GM13977 (cell line): ENCODE measurements around the gene DRGX.

Experiments
- DNase-seq: peaks from one replicate; pipeline ENCODE4 v3.0.0; 2012; ENCODE audit warnings: low spot score
- in situ Hi-C: fragments of 300-500 bp; cut with MboI; formaldehyde crosslinking; loops from one replicate; pipeline ENCODE4 v1.12.0; 2022; ENCODE audit warnings: low sequenced_read_pairs, low pct_unique_long_range_greater_than_20kb, mixed read lengths, inconsistent platforms; ENCODE audit not compliant: unreplicated experiment
- TF ChIP-seq, protein P1 (sequence below): IDR thresholded peaks from 2 replicates; pipeline ENCODE4 v1.5.1; 2012; ENCODE audit warnings: mild to moderate bottlenecking, control low read depth; ENCODE audit not compliant: insufficient read depth; ENCODE audit errors: extremely low read depth, missing control alignments

DRGX gene

DNA sequence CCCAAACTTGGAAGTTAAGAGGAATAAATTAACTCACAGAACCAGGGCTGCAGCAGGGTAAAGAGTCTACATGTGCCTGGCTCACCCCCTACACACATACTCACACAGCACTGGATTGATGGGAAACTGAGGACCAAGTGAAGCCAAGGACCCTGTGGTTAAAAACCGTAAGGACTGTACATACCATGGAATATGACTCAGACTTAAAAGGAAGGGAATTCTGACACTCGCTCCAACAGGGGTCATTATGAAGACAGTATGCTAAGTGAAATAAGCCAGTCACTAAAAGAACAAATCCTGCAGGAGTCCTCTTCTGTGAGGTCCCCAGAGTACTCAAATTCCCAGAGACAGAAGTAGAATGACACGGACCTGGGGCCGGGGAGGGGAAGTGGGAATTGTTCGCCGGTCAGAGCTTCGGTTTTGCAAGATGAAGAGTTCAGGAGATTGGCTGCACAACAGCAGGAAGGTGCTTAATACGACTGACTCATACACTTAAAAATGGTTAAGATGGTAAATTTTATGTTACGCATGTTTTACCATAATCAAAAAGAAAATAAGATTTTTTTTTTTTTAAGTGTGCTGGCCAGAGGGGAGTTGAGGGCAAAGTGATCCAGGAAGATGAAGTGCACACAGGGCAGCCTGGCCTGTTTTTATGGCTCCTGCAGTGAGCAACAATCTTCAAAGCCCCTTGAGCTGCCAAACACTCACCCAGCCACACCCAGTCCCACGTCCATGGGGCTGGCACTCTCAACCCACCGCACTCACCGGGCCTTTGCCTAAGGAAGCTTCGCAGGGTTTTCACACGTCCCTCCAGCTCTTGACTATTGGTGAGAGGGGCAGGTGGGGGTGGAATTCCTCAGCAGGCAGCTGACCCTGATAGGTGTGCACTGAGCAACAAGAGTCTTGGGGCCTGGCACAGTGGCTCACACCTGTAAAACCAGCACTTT lies 26.4 kb downstream of the DRGX start:
- TF ChIP-seq, protein P1, sequence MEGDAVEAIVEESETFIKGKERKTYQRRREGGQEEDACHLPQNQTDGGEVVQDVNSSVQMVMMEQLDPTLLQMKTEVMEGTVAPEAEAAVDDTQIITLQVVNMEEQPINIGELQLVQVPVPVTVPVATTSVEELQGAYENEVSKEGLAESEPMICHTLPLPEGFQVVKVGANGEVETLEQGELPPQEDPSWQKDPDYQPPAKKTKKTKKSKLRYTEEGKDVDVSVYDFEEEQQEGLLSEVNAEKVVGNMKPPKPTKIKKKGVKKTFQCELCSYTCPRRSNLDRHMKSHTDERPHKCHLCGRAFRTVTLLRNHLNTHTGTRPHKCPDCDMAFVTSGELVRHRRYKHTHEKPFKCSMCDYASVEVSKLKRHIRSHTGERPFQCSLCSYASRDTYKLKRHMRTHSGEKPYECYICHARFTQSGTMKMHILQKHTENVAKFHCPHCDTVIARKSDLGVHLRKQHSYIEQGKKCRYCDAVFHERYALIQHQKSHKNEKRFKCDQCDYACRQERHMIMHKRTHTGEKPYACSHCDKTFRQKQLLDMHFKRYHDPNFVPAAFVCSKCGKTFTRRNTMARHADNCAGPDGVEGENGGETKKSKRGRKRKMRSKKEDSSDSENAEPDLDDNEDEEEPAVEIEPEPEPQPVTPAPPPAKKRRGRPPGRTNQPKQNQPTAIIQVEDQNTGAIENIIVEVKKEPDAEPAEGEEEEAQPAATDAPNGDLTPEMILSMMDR = no peak
- no peak for DNase-seq
- in situ Hi-C loops = no loop called here

GRCh38 chr10:49368256-49368655 lies 27.6 kb downstream of the DRGX start:
- TF ChIP-seq, protein P1 = no peak
- no peak for DNase-seq
- in situ Hi-C loops = no loop called here

DNA sequence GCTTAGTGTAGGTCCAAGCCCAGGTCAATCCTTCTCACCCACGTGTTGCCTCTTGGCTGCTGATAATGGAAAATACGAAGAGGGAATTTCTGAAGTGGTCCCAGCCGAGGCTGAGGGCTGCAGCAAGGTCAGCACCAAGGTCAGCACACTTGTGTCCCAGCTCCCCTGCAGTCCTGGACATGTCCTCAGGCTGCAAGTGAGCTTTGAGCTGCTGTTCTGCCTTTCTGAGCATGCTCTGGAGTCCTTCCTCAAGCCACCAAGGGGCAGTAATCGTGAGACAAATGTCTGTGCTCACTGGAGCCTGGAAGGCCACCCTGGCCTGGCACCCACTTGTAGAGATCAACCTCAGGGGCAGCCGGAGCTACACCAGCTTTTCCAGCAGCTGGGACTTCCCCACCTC lies 28.3 kb downstream of the DRGX start:
- in situ Hi-C loops = no loop called here
- DNase-seq = no peak

GRCh38 chr10:49366460-49366859 lies 29.4 kb downstream of the DRGX start:
- TF ChIP-seq, protein P1 = no peak
- in situ Hi-C loops = no loop called here
- no peak for DNase-seq

More for the DNA sequence above, 28.3 kb downstream of the DRGX start:
- TF ChIP-seq, protein P1 = no peak

GRCh38 chr10:49365675-49366415 lies 30.0 kb downstream of the DRGX start:
- in situ Hi-C loops = no loop called here
- DNase-seq = no peak
- TF ChIP-seq, protein P1 = no peak

GRCh38 chr10:49365275-49365674 lies 30.6 kb downstream of the DRGX start:
- in situ Hi-C loops = no loop called here
- DNase-seq = no peak
- TF ChIP-seq, protein P1 = no peak
